H1 (cell line): ENCODE data around the gene RNF111. TPM values are rescaled to one million over a fixed set of nuclear protein-coding genes. Genes with fewer than 3 reads are reported as not detected.

Source experiments
- BRCA1 ChIP-seq: IDR thresholded peaks from 2 replicates; pipeline ENCODE4 v1.6.1; 2012; ENCODE audit warnings: low read depth, low read length, improper control_type of control experiment
- CBX8 ChIP-seq: fragments of 300-800, 300-1000 bp; sonication (generic); IDR thresholded peaks from 2 replicates; pipeline ENCODE4 v1.7.1; 2016; ENCODE audit warnings: low read depth, low read length, borderline replicate concordance
- MAFK ChIP-seq: IDR thresholded peaks from 2 replicates; pipeline ENCODE4 v1.6.1; 2012; ENCODE audit warnings: low read depth, mild to moderate bottlenecking, improper control_type of control experiment, low read length
- SIN3A ChIP-seq, 2 experiments: IDR thresholded peaks in 1 of 2; conservative IDR thresholded peaks in 1 of 2; 2 replicates each; pipeline ENCODE4 v1.6.1; 2011 to 2012; ENCODE audit warnings: low read length in 2 of 2, improper control_type of control experiment in 1 of 2, low read depth in 1 of 2, mild to moderate bottlenecking in 1 of 2
- polyA plus RNA-seq, 7 experiments: library from polyadenylated mRNA; depleted of rRNA in 3 of 7; stranded (reverse) in 5 of 7; unstranded in 2 of 7; fragments of >200 nt in 5 of 7; fragments of 200-250 nt in 2 of 7; gene quantifications; 1 replicate in 5 of 7; 2 replicates in 1 of 7; 4 replicates in 1 of 7; pipeline versions ENCODE4 v1.2.1 to v1.2.3, GENCODE V29; 2011 to 2013; ENCODE audit warnings: missing spikeins in 2 of 7, mixed read lengths in 2 of 7
- total RNA-seq: library from RNA; stranded (reverse); fragmentation: NEBNext Ultra II Directional; extraction: Animal tissue kit (Norgen Biotek cat#: 25700); gene quantifications from 2 replicates; pipeline ENCODE4 v1.2.1, GENCODE V29; 2021

RNF111 gene
- total and polyA plus RNA-seq, 2 of the 8 experiments (the other 6 are each of a cell fraction or from before 2014, with no cell fraction given) = 18.5 to 26.6 TPM

DNA sequence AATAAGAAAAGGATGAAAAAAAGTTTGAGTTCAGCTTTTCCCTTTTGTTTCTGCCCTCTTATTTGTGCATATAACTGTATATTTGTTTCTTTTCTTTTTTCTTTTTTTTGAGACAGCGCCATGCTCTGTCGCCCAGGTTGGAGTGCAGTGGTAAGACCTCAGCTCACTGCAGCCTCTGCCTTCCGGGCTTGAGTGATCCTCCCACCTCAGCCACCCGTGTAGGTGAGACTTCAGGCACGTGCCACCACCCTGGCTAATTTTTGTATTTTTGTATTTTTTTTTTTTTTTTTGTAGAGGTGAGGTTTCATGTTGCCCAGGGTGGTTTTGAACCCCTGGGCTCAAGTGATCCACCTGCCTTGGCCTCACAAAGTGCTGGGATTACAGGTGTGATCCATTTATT is 31.4 kb downstream of the RNF111 start (continued):
- no peak for TF ChIP-seq SIN3A (conservative IDR thresholded peaks at IDR 0.05 in 1 of 2, IDR thresholded peaks at IDR 0.05 in 1 of 2; ENCODE audit: low read depth in 1 of 2, low read length in 2 of 2)
- TF ChIP-seq CBX8 = no peak
- no peak for TF ChIP-seq BRCA1
- TF ChIP-seq MAFK = no peak
